Parietal lobe (tissue), 2 donors: ENCODE results near the gene SLC39A2. TPM values are rescaled to one million over a fixed set of nuclear protein-coding genes. Genes with fewer than 3 reads are reported as not detected.

Experiments
- small RNA-seq: library from RNA; depleted of rRNA; stranded (forward); fragments of <200 nt; gene quantifications from one replicate; pipeline ENCODE3, GENCODE V24; 2014; ENCODE audit warnings: low replicate concordance
- total RNA-seq: library from RNA; depleted of rRNA; stranded (reverse); fragments of >200 nt; gene quantifications from one replicate; pipeline ENCODE4 v1.2.3, GENCODE V29; 2014

The SLC39A2 gene
- total RNA-seq, result not detected

GRCh38 chr14:20998674-20999366, at the start of gene SLC39A2:
TSS of gene SLC39A2 (plus strand) at chr14:20999293. CDS start at chr14:20999447, 154 bp downstream.

GRCh38 chr14:20954736-20955537, 44.2 kb upstream of the SLC39A2 start, which contains the start of gene RNASE2:
TSS of gene RNASE2 (plus strand) at chr14:20955487. CDS start at chr14:20955772, 285 bp downstream.

GRCh38 chr14:20989787-20990600, 9.1 kb upstream of the SLC39A2 start, which contains the start of gene METTL17:
TSS of gene METTL17 (plus strand) at chr14:20989980. CDS start at chr14:20990003, 23 bp downstream.

GRCh38 chr14:21024585-21025370, 25.7 kb downstream of the SLC39A2 start, which contains the start of gene NDRG2:
TSS of gene NDRG2 (minus strand) at chr14:21025061. CDS start at chr14:21023315, 1,746 bp downstream.

GRCh38 chr14:21029917-21030316, 30.8 kb downstream of the SLC39A2 start, which contains the start of gene TPPP2:
TSS of gene TPPP2 (plus strand) at chr14:21030217. CDS start at chr14:21030582, 365 bp downstream.

GRCh38 chr14:21034707-21035106, 35.6 kb downstream of the SLC39A2 start, which contains the start of gene RNASE13:
TSS of gene RNASE13 (minus strand) at chr14:21034807. CDS start at chr14:21034288, 519 bp downstream.

GRCh38 chr14:21041676-21042433, 42.8 kb downstream of the SLC39A2 start, which contains the start of gene RNASE7:
TSS of gene RNASE7 (plus strand) at chr14:21042362. CDS start at chr14:21042993, 631 bp downstream.

Small RNA genes within 50 kb of the gene (small RNA-seq; reads per million reads assigned to genes)
- not detected for gene RN7SL189P

Other genes with a start within 250 kb of the SLC39A2 start
- gene EDDM3B, start 230.9 kb upstream of the SLC39A2 start, total RNA-seq, result not detected
- not detected for gene RNASE6, start 218.0 kb upstream of the SLC39A2 start, total RNA-seq
- 7.8 TPM for gene RNASE1, start 196.4 kb upstream of the SLC39A2 start, total RNA-seq
- not detected for gene RNASE3, start 107.9 kb upstream of the SLC39A2 start, total RNA-seq
- gene RNASE2, start 43.8 kb upstream of the SLC39A2 start, total RNA-seq, result not detected
- gene METTL17, start 9.3 kb upstream of the SLC39A2 start, total RNA-seq, result 47.0 TPM
- 105 TPM for gene NDRG2, start 25.8 kb downstream of the SLC39A2 start, total RNA-seq
- not detected for gene TPPP2, start 30.9 kb downstream of the SLC39A2 start, total RNA-seq
- gene RNASE13, start 35.5 kb downstream of the SLC39A2 start, total RNA-seq, result not detected
- gene RNASE7, start 43.1 kb downstream of the SLC39A2 start, total RNA-seq, result not detected
- gene RNASE8, start 58.5 kb downstream of the SLC39A2 start, total RNA-seq, result not detected
- 20.7 TPM for gene ARHGEF40, start 71.0 kb downstream of the SLC39A2 start, total RNA-seq
- gene ZNF219, start 99.4 kb downstream of the SLC39A2 start, total RNA-seq, result 11.9 TPM
- gene TMEM253, start 101.8 kb downstream of the SLC39A2 start, total RNA-seq, result not detected
- gene OR5AU1, start 156.8 kb downstream of the SLC39A2 start, total RNA-seq, result not detected